HepG2 (cell line): Measurements from ENCODE around the gene ANKRD65. TPM values are rescaled to one million over a fixed set of nuclear protein-coding genes. Genes with fewer than 3 reads are reported as not detected.

Experiments
- BCL6 ChIP-seq: IDR thresholded peaks from 2 replicates; pipeline ENCODE4 v1.6.1; 2016; ENCODE audit warnings: missing genetic modification reagents, missing compliant biosample characterization
- DR1 ChIP-seq: sonication (generic); formaldehyde crosslinking; IDR thresholded peaks from 2 replicates; pipeline ENCODE4 v1.8.0; 2021; ENCODE audit warnings: mild to moderate bottlenecking, missing genetic modification reagents, inconsistent platforms
- KDM3A ChIP-seq: IDR thresholded peaks from 2 replicates; pipeline ENCODE4 v1.6.1; 2018; ENCODE audit warnings: low read depth, missing compliant biosample characterization
- MLX ChIP-seq: IDR thresholded peaks from 2 replicates; pipeline ENCODE4 v1.6.1; 2016
- PITX1 ChIP-seq: sonication (generic); formaldehyde crosslinking; IDR thresholded peaks from 2 replicates; pipeline ENCODE4 v1.5.1; 2020; ENCODE audit warnings: mild to moderate bottlenecking, missing genetic modification reagents
- SKIL ChIP-seq: sonication (generic); formaldehyde crosslinking; IDR thresholded peaks from 2 replicates; pipeline ENCODE4 v1.8.0; 2022; ENCODE audit warnings: missing genetic modification reagents, mild to moderate bottlenecking, moderate library complexity, borderline replicate concordance
- SMARCE1 ChIP-seq: fragments of 450-650 bp; IDR thresholded peaks from 2 replicates; pipeline ENCODE4 v1.6.1; 2017; ENCODE audit warnings: borderline replicate concordance
- TFE3 ChIP-seq: IDR thresholded peaks from 2 replicates; pipeline ENCODE4 v1.6.1; 2016
- ZBTB20 ChIP-seq: sonication (generic); formaldehyde crosslinking; IDR thresholded peaks from 2 replicates; pipeline ENCODE4 v1.8.1; 2023; ENCODE audit warnings: missing genetic modification reagents, low read depth, mild to moderate bottlenecking, borderline replicate concordance
- ZNF17 ChIP-seq: sonication (generic); formaldehyde crosslinking; IDR thresholded peaks from 2 replicates; pipeline ENCODE4 v1.5.0; 2020; ENCODE audit warnings: mild to moderate bottlenecking, missing genetic modification reagents
- ZNF264 ChIP-seq: sonication (generic); formaldehyde crosslinking; IDR thresholded peaks from 2 replicates; pipeline ENCODE4 v1.4.0; 2020; ENCODE audit warnings: missing genetic modification reagents
- ZNF282 ChIP-seq: fragments of 450-650 bp; IDR thresholded peaks from 2 replicates; pipeline ENCODE4 v1.6.1; 2018; ENCODE audit not compliant: partially characterized antibody
- ZNF30 ChIP-seq: sonication (generic); formaldehyde crosslinking; IDR thresholded peaks from 2 replicates; pipeline ENCODE4 v1.5.0; 2020; ENCODE audit warnings: mild to moderate bottlenecking, missing genetic modification reagents
- ZNF430 ChIP-seq: sonication (generic); formaldehyde crosslinking; IDR thresholded peaks from 2 replicates; pipeline ENCODE4 v1.9.0; 2021; ENCODE audit warnings: mild to moderate bottlenecking, missing genetic modification reagents
- ZNF615 ChIP-seq: sonication (generic); formaldehyde crosslinking; IDR thresholded peaks from 2 replicates; pipeline ENCODE4 v1.5.0; 2020; ENCODE audit warnings: mild to moderate bottlenecking, missing genetic modification reagents, borderline replicate concordance
- polyA plus RNA-seq, 8 experiments: library from polyadenylated mRNA; depleted of rRNA in 3 of 8; stranded (reverse) in 7 of 8; unstranded in 1 of 8; fragments of >200 nt; fragmentation: Illumina TruSeq in 4 of 8; extraction: Trizol in 4 of 8; gene quantifications; 2 replicates each; pipeline versions ENCODE4 v1.2.1 to v1.2.3, GENCODE V29; 2011 to 2016; ENCODE audit warnings: low read depth in 4 of 8, missing spikeins in 1 of 8, mixed read lengths in 1 of 8; ENCODE audit not compliant: insufficient read depth in 1 of 8
- total RNA-seq, 5 experiments: library from RNA; depleted of rRNA; stranded (reverse); fragments of >200 nt; fragmentation: Illumina TruSeq; extraction: Trizol; gene quantifications; 2 replicates each; pipeline ENCODE4 v1.2.3, GENCODE V29; 2016; ENCODE audit warnings: low read depth in 1 of 5
- TF ChIP-seq, protein P1 (sequence below): IDR thresholded peaks from 2 replicates; pipeline ENCODE4 v1.4.0; 2020; ENCODE audit warnings: mild to moderate bottlenecking, missing genetic modification reagents
- TF ChIP-seq, protein P2 (sequence below): sonication (generic); formaldehyde crosslinking; IDR thresholded peaks from 2 replicates; pipeline ENCODE4 v1.5.0; 2020; ENCODE audit warnings: mild to moderate bottlenecking, missing genetic modification reagents
- TF ChIP-seq, protein P3 (sequence below): sonication (generic); formaldehyde crosslinking; IDR thresholded peaks from 2 replicates; pipeline ENCODE4 v1.5.1; 2020; ENCODE audit warnings: mild to moderate bottlenecking, missing genetic modification reagents, borderline replicate concordance

Gene ANKRD65
- total and polyA plus RNA-seq, 2 of the 13 experiments (the other 11 are each of a cell fraction or from before 2014, with no cell fraction given), result 12.1 to 30.1 TPM

DNA sequence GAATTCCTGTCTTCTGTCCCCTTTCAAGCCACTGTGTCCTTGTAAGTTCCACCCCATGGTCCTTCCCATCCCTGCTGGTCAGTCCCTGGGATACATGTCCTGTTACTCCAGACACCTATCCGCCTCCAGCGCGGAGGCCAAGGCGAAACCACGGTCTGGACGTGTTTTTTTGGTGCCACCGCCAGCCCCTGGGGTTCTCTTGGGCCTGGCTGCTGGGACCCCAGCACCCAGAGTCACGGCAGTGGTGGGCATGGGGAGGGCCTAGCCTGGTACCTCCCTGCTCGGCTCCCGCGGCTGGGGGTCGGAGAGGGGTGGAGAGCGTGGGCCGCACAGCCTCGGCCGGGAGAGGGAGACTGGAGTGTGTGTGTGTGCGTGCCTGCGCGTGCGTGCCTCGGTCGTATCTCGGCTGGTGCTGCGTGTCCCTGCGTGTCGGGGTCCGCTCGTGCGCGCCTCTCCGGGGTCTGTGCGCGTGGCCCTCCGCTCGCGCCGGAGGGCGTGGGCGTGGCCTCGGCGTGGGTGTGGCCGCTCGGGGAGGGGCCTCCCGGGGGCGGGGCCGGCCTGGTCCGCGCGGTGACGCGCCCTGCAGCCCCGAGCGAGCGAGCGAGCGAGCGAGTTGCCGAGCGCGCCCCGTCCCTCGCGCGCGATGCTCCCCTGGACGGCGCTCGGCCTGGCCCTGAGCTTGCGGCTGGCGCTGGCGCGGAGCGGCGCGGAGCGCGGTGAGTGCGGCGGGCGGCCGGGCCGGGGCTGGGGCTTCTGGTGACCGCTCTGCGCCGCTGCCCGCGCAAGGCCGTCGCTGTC is 14.2 kb upstream of the ANKRD65 start, which contains the start of gene VWA1 (continued):
- TF ChIP-seq, protein P1, sequence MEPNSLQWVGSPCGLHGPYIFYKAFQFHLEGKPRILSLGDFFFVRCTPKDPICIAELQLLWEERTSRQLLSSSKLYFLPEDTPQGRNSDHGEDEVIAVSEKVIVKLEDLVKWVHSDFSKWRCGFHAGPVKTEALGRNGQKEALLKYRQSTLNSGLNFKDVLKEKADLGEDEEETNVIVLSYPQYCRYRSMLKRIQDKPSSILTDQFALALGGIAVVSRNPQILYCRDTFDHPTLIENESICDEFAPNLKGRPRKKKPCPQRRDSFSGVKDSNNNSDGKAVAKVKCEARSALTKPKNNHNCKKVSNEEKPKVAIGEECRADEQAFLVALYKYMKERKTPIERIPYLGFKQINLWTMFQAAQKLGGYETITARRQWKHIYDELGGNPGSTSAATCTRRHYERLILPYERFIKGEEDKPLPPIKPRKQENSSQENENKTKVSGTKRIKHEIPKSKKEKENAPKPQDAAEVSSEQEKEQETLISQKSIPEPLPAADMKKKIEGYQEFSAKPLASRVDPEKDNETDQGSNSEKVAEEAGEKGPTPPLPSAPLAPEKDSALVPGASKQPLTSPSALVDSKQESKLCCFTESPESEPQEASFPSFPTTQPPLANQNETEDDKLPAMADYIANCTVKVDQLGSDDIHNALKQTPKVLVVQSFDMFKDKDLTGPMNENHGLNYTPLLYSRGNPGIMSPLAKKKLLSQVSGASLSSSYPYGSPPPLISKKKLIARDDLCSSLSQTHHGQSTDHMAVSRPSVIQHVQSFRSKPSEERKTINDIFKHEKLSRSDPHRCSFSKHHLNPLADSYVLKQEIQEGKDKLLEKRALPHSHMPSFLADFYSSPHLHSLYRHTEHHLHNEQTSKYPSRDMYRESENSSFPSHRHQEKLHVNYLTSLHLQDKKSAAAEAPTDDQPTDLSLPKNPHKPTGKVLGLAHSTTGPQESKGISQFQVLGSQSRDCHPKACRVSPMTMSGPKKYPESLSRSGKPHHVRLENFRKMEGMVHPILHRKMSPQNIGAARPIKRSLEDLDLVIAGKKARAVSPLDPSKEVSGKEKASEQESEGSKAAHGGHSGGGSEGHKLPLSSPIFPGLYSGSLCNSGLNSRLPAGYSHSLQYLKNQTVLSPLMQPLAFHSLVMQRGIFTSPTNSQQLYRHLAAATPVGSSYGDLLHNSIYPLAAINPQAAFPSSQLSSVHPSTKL (CRISPR knock-in tag), result no peak
- TF ChIP-seq, protein P2, sequence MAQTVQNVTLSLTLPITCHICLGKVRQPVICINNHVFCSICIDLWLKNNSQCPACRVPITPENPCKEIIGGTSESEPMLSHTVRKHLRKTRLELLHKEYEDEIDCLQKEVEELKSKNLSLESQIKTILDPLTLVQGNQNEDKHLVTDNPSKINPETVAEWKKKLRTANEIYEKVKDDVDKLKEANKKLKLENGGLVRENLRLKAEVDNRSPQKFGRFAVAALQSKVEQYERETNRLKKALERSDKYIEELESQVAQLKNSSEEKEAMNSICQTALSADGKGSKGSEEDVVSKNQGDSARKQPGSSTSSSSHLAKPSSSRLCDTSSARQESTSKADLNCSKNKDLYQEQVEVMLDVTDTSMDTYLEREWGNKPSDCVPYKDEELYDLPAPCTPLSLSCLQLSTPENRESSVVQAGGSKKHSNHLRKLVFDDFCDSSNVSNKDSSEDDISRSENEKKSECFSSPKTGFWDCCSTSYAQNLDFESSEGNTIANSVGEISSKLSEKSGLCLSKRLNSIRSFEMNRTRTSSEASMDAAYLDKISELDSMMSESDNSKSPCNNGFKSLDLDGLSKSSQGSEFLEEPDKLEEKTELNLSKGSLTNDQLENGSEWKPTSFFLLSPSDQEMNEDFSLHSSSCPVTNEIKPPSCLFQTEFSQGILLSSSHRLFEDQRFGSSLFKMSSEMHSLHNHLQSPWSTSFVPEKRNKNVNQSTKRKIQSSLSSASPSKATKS (CRISPR knock-in tag), result no peak
- no peak for TF ChIP-seq SKIL (CRISPR knock-in tag)
- TF ChIP-seq ZNF615 (CRISPR knock-in tag), result no peak
- TF ChIP-seq PITX1 (CRISPR knock-in tag), result peak; percentile 64; the same call in 1 of the 2 replicates
- TF ChIP-seq BCL6 (CRISPR knock-in tag), result no peak
- TF ChIP-seq, protein P3, sequence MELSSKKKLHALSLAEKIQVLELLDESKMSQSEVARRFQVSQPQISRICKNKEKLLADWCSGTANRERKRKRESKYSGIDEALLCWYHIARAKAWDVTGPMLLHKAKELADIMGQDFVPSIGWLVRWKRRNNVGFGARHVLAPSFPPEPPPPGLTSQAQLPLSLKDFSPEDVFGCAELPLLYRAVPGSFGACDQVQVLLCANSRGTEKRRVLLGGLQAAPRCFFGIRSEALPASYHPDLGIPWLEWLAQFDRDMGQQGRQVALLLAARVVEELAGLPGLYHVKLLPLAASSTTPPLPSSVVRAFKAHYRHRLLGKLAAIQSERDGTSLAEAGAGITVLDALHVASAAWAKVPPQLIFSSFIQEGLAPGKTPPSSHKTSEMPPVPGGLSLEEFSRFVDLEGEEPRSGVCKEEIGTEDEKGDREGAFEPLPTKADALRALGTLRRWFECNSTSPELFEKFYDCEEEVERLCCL, result no peak
- TF ChIP-seq ZNF264, result no peak
- no peak for TF ChIP-seq KDM3A (CRISPR knock-in tag)
- TF ChIP-seq SMARCE1, result no peak
- TF ChIP-seq TFE3 (CRISPR knock-in tag), result no peak
- no peak for TF ChIP-seq ZNF17 (CRISPR knock-in tag)
- no peak for TF ChIP-seq DR1 (CRISPR knock-in tag)
- no peak for TF ChIP-seq ZNF30 (CRISPR knock-in tag)
- TF ChIP-seq ZBTB20 (CRISPR knock-in tag), result no peak
- no peak for TF ChIP-seq ZNF282
- no peak for TF ChIP-seq MLX
- no peak for TF ChIP-seq ZNF430 (CRISPR knock-in tag)
